HUES6 (cell line): ENCODE results near the gene PROX2.

Experiments
- H3K27ac ChIP-seq: 2 replicates; pipeline ENCODE4 v1.7.0; 2013; ENCODE audit warnings: low read depth, mild to moderate bottlenecking, low read length, inconsistent platforms
- H3K27me3 ChIP-seq: 2 replicates; pipeline ENCODE4 v1.6.1; 2013; ENCODE audit warnings: low read length; ENCODE audit not compliant: control insufficient read depth, insufficient read depth
- H3K36me3 ChIP-seq: 2 replicates; pipeline ENCODE4 v1.6.1; 2013; ENCODE audit warnings: low read length; ENCODE audit not compliant: control insufficient read depth, insufficient read depth
- H3K4me1 ChIP-seq: 2 replicates; pipeline ENCODE4 v1.6.1; 2013; ENCODE audit warnings: low read length; ENCODE audit not compliant: control insufficient read depth, insufficient read depth
- H3K4me3 ChIP-seq: 2 replicates; pipeline ENCODE4 v1.5.1; 2013; ENCODE audit warnings: low read depth, low read length
- H3K9ac ChIP-seq: one replicate; pipeline ENCODE4 v1.6.1; 2013; ENCODE audit warnings: mild to moderate bottlenecking, low read length
- H3K9me3 ChIP-seq: 2 replicates; pipeline ENCODE4 v1.6.1; 2013; ENCODE audit warnings: low read depth, low read length; ENCODE audit not compliant: control insufficient read depth, insufficient read depth

The PROX2 gene

DNA sequence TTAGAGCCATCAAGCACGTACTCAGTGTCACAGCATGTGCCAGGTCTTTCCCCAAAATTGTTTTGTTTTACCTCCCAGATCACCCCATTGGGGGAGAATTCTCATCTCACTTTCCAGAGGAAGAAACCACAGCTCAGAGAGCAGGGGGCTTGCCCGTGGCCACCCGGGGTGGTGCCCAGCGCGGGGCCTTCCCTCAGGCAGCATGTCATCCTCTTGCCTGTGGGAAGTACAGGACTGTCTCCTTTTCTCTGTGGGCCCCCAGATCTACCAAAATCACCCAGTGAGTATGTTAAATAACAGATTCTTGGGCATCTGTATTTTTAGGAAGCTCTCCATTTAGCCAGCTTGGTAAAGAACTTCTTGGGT lies 41.2 kb upstream of the PROX2 start:
- Histone ChIP-seq H3K27ac (no peak overlapping the region), H3K4me1 (0 out of 2 replicates have a peak, but pooled peaks cover under 1% of the 10 kb centered on the region), H3K4me3 (no peak overlapping the region), H3K36me3 (peaks cover 6% of the 10 kb centered on the region), H3K9me3 (no peaks in the 10 kb centered on the region), H3K27me3 (peaks cover 2% of the 10 kb centered on the region; the same call in 1 of the 2 replicates), H3K9ac (peak overlapping the region; percentile 17)

DNA sequence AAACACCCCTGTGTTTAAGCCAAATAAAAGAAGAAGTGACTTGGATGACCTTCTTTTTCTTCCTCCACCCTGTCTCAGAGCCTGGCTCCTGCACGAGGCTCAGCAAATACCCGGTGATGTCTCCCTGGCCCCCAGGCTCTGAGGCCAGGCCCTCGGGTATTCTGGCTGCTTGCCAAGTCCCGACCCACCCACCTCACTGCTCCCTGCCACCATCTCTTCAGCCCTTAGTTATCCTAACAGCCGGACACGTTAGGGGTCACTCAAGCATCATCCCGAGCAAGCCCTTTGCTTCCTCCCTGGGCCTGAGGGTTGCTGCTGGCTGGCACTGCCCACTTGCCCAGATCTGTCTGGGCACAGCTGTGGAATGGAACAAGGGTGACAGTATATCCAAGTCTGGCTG lies 39.9 kb upstream of the PROX2 start:
- no peaks in the 10 kb centered on the region for H3K9me3 ChIP-seq
- H3K27me3 ChIP-seq: no peaks in the 10 kb centered on the region
- peaks cover 6% of the 10 kb centered on the region for H3K36me3 ChIP-seq
- no peak overlapping the region for H3K9ac ChIP-seq
- no peaks in the 10 kb centered on the region for H3K4me1 ChIP-seq
- H3K4me3 ChIP-seq: no peak overlapping the region
- H3K27ac ChIP-seq: no peak overlapping the region

DNA sequence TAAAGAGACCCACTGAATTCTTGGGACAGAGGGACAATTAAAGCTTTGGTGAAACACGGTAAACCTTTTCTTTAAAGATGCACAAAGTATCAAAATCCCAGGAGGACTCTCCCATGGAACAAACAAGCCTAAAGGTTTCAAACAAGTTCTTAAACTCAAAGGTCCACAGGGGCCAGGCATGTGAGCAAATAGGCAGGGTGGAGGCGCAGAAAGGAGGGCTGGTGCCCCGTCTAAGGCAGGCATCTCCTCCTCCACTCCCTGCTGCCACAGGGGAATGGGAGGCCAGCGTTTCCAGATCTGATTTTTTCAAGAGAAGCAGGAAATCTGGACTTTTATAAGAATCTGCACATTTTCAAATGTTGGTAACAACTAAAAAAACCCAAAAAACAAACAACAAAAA lies 39.5 kb upstream of the PROX2 start:
- Histone ChIP-seq H3K27ac (no peak overlapping the region), H3K36me3 (peaks cover 6% of the 10 kb centered on the region), H3K4me1 (no peaks in the 10 kb centered on the region), H3K27me3 (no peaks in the 10 kb centered on the region), H3K9ac (no peak overlapping the region), H3K4me3 (no peak overlapping the region), H3K9me3 (no peaks in the 10 kb centered on the region)

DNA sequence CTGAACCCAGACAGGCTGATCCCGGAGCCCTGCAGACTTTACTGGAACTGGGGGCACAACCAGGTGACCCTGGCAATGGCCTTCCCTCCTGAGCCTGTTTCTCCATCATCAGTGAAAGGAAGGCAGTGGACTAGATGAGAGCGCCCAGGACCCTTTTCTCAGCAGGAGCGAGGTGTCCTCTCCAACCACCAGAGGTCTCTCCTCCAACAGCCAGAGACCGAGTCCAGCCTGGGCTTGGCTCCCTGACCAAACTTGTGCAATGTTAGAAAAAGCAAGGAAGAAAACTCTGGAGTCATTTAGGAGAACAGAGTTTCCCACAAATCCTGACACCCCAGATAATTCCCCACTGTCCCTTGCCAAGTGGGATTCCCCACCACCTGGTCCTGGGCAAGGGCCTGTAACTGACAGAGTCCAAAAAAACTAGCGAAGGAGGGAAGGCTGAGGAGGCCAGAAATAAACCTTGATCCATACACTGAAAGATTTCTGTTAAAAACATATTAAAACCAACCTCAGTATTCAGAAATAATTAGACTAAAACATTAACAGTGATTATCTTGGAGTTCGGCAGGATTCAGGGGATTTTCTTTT lies 38.1 kb upstream of the PROX2 start:
- no peaks in the 10 kb centered on the region for H3K9me3 ChIP-seq
- H3K9ac ChIP-seq: no peak overlapping the region
- H3K27me3 ChIP-seq: no peaks in the 10 kb centered on the region
- H3K36me3 ChIP-seq: peaks cover 2% of the 10 kb centered on the region
- H3K4me3 ChIP-seq: no peak overlapping the region
- H3K27ac ChIP-seq: no peak overlapping the region
- H3K4me1 ChIP-seq: no peaks in the 10 kb centered on the region

DNA sequence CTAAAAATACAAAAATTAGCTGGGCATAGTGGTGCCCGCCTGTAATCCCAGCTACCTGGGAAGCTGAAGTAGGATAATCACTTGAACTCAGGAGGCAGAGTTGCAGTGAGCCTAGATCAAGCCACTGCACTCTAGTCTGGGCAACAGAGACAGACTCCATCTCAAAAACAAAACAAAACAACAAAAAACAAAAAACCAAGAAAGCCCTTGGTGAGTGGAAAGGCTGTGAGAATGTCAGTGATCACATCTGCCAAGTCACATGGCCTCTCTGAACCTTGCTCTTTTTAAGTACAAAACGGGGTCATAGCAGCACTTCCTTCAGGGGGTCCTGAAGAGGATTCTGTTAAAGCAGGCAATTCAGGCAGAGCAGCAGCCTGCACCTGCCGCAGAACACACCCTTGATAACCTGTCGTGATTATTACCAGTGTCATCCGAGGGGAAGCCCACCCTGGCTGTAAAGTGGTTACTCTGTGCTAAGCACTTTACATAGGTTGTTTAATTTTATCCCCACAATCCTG lies 37.5 kb upstream of the PROX2 start:
- H3K9ac ChIP-seq: no peak overlapping the region
- H3K27me3 ChIP-seq: no peaks in the 10 kb centered on the region
- H3K27ac ChIP-seq: no peak overlapping the region
- H3K4me1 ChIP-seq: no peaks in the 10 kb centered on the region
- H3K36me3 ChIP-seq: no peaks in the 10 kb centered on the region; the same call in 1 of the 2 replicates
- no peak overlapping the region for H3K4me3 ChIP-seq
- H3K9me3 ChIP-seq: no peaks in the 10 kb centered on the region

DNA sequence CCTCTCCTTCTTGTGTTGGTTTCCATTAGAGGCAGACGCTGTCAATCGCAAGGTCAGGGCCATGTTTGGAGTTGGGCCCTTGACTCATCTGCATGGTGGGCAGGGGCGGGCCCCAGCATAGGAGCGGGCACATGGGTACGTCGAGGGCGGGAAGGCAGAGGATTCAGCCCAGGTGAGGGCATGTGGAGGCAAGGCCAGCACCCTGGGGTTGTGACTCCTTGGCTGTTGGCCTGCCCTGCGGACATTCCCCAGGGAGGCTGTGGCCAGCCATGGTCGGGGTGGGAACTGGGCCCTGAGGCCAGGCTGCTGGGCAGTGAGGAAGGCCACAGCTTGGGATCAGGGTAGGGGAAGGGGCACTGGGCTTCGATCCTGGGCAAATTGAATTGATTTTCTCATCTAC lies 36.9 kb upstream of the PROX2 start:
- Histone ChIP-seq H3K27me3 (no peaks in the 10 kb centered on the region), H3K4me1 (no peaks in the 10 kb centered on the region), H3K9me3 (no peaks in the 10 kb centered on the region), H3K36me3 (no peaks in the 10 kb centered on the region), H3K27ac (no peak overlapping the region), H3K4me3 (no peak overlapping the region), H3K9ac (no peak overlapping the region)

DNA sequence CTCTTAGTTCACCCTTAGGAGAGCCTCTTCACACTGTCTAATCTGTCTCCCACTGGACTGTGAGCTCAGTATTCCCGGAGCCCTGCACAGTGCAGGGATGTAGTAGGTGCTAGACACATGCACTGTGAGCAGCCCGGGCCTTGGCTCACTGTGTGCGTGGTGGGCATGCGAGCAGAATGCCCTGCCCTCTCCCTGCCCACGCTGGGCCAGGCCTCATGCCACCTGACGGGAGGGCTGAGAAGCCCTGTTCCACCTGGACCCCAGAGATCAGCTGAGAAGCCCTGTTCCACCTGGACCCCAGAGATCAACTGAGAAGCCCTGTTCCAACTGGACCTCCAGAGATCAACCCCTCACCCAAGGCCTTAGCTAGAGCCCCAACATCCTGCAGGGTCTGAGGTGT lies 36.2 kb upstream of the PROX2 start:
- Histone ChIP-seq H3K9ac (no peak overlapping the region), H3K27me3 (no peaks in the 10 kb centered on the region), H3K4me1 (no peaks in the 10 kb centered on the region), H3K9me3 (no peaks in the 10 kb centered on the region), H3K36me3 (peaks cover 5% of the 10 kb centered on the region), H3K27ac (no peak overlapping the region), H3K4me3 (no peak overlapping the region)

DNA sequence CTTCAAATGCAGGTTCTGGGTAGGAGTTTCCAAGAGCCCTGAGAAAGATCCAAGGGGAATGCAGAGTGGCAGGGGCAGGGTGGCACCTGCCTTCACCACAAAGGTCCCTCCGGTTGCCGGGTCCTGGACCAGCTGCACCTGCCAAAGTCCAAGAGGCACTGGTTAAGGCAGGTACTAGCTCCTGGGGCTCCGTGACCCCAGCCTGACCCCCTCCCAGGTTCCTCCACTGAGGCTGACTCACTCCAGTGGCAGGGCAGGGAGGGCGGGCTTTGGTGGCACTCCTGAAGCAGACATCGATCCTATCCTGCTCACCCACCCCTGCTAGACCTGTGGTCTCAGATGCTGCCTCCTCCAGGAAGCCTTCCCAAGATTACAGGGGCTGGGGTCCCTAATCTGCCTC lies 35.8 kb upstream of the PROX2 start:
- H3K27ac ChIP-seq: no peak overlapping the region
- H3K9ac ChIP-seq: no peak overlapping the region
- H3K36me3 ChIP-seq: peaks cover 8% of the 10 kb centered on the region
- no peaks in the 10 kb centered on the region for H3K9me3 ChIP-seq
- no peaks in the 10 kb centered on the region for H3K4me1 ChIP-seq
- H3K4me3 ChIP-seq: no peak overlapping the region
- no peaks in the 10 kb centered on the region for H3K27me3 ChIP-seq

DNA sequence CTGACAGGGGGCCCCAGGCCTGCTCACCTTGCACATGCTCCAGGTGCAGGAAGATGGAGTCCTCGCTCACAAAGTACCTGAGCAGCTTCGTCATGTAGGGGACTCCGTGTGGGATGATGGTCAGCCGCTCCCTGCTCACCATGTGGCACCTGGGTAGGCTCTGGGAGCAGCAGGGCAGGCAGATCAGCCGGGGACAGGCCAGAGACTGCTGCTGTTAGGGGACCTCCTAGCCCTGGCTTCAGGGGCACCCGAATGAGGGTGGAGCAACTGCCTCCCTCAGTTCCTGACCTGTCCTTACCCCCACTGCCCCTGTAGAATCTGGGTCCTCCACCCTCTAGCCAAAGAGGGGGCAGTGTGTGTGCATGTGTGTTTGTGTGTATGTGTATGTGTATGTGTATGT lies 35.3 kb upstream of the PROX2 start:
- H3K36me3 ChIP-seq: peaks cover 12% of the 10 kb centered on the region
- no peaks in the 10 kb centered on the region for H3K27me3 ChIP-seq
- H3K9me3 ChIP-seq: no peaks in the 10 kb centered on the region
- no peak overlapping the region for H3K9ac ChIP-seq
- H3K4me3 ChIP-seq: no peak overlapping the region
- H3K4me1 ChIP-seq: no peaks in the 10 kb centered on the region
- no peak overlapping the region for H3K27ac ChIP-seq

DNA sequence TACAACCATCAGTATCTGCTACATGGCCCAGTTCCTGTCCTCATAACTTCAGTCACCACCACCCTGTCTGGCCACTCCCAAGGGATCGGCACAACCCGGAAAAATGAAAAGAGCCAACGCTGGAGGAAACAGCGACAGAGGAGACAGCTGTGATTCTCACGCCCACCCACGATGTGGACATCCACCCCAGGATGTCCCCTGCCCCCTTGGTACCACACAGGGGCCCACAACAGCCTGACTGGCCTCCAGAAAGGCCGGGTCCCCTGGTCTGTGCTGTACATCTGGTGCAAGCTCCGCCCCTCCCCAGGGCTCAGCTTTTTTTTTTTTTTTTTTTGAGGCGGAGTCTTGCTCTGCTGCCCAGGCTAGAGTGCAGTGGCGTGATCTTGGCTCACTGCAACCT lies 34.6 kb upstream of the PROX2 start:
- H3K36me3 ChIP-seq: peaks cover 16% of the 10 kb centered on the region
- no peaks in the 10 kb centered on the region for H3K27me3 ChIP-seq
- H3K4me1 ChIP-seq: no peaks in the 10 kb centered on the region
- no peaks in the 10 kb centered on the region for H3K9me3 ChIP-seq
- H3K9ac ChIP-seq: no peak overlapping the region
- no peak overlapping the region for H3K27ac ChIP-seq
- no peak overlapping the region for H3K4me3 ChIP-seq

DNA sequence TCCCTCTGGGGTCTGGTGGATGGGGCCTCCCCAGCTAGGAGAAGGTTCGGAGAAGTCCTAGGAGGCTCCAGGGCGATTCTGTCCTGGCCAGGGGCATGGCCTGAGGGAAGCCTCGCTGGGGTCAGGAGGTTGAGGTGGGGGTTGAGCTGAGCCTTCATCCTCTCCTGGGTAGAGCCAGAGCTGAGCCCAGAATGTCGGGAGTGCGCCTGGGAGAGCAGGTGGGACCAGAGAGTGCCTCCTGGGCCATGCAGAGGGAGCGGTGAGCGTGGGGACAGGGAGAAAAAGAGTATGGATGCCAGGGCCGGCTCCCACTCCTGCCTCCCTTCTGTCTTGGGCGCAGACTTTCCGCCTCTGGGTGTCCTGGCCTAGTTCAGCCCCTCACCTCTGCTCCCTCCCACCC lies 34.0 kb upstream of the PROX2 start:
- Histone ChIP-seq H3K27me3 (no peaks in the 10 kb centered on the region), H3K9ac (no peak overlapping the region), H3K4me3 (no peak overlapping the region), H3K9me3 (no peaks in the 10 kb centered on the region), H3K36me3 (peaks cover 22% of the 10 kb centered on the region), H3K4me1 (no peaks in the 10 kb centered on the region), H3K27ac (no peak overlapping the region)

DNA sequence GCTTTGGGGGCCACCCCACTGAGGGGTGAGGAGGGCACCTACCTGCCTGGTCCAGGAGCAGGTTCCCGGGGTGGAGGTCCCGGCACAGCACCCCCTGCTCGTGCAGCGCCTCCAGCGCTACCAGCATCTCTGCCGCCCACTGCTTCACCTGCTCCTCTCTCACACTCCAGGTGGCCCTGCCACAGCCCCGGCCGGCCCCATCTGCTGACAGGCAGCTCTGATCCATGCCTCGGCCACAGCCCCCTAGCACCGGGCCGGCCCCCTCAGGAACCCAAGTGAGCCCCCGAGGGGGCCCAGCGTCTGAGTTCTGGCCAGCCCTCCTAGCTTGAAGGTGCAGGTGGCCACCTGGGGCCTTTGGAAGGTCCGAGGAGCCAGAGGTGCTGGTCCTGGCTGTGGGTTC lies 33.6 kb upstream of the PROX2 start:
- Histone ChIP-seq H3K9ac (no peak overlapping the region), H3K4me3 (no peak overlapping the region), H3K4me1 (no peaks in the 10 kb centered on the region), H3K36me3 (peaks cover 26% of the 10 kb centered on the region), H3K9me3 (no peaks in the 10 kb centered on the region), H3K27ac (no peak overlapping the region), H3K27me3 (no peaks in the 10 kb centered on the region)
